HG03280 (cell line): ENCODE measurements around the gene GALNT2.

Source experiments
- ATAC-seq: cut with Tn5 transposase; IDR thresholded peaks from one replicate; pipeline ENCODE4 v1.9.1; 2021; ENCODE audit warnings: mild to moderate bottlenecking, moderate library complexity; ENCODE audit not compliant: unreplicated experiment

Gene GALNT2

DNA sequence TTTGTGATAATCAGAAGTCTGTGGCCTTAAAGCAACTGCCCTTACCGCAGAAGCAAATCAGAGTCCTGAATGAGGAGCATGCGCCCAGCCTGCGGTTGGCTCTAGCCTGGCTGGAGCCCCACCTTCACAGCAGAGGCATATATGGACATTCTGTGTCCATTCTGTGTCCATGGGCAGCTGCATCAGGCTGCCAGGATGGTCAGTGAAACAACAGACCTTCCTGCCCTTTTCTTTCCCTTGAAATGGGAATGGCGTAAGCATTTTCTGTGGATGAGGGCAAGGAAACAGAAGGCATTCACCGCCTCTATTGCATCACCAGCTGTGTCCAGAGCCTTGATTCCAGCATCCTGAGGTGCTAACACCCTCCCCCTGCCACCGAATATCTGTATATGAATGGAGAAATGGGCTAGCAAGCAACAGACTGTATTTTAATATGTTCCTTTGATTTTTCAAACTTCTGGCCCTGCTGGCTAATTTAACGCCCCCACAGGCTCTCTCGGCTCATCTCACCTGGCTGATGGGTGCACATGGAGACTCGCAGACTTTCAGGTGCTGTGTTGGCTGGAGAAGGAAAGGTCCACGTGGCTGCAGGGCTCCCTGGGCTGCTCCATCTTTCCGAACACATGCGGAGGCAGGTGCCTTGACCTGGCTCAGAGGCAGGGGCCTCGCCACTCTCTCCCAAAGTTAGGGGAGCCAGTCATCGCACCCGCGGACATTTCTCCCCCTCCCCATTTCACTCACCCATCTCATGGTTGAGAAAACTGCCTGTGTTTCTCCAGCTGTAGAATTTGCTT, 159.2 kb downstream of the GALNT2 start:
- ATAC-seq = no peak

DNA sequence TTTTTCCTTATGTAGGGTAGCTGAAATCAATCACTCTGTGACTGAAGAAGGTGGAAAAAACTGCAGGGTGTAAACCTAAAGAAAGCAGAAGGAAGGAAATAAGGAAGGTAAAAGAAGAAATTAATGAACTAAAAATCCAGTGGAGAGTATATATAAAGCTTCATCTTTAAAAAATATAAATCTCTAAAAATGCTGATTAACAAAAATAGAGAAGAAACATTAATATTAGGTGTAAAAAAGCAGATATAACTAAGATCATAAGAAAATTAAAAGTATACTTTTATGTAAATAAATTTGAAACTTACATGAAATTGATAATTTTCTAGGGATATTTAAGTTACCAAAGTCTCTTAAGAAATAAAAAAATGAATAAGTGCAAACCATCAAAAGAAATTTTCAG, 159.8 kb downstream of the GALNT2 start:
- ATAC-seq = no peak

DNA sequence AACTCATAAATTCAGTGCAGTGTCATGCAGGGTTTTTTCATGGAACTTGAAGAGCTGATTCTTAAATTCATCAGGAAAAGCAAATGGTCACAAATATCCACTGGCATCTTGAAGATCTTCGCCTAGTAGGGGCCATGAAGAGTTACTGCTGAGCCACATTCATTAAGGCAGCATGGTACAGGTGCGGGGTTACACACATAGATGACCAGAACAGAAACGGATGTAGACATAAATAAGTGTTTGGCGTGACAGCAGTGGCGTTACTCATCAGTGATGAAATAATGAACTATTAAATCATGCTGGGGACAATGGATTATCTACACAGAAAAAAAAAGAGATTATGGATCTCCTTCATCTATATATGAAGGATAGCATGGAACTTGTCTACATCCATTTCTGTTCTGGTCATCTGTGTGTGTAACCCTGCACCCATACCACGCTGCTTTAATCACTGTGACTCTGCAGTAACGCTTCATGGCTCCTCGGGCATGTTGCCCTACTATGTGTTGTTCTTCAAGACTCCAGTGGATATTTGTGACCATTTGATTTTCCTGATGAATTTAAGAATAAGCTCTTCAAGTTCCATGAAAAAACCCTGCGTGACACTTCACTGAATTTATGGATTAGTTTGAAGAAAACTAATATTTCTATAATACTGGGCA, 161.3 kb downstream of the GALNT2 start:
- no peak for ATAC-seq

DNA sequence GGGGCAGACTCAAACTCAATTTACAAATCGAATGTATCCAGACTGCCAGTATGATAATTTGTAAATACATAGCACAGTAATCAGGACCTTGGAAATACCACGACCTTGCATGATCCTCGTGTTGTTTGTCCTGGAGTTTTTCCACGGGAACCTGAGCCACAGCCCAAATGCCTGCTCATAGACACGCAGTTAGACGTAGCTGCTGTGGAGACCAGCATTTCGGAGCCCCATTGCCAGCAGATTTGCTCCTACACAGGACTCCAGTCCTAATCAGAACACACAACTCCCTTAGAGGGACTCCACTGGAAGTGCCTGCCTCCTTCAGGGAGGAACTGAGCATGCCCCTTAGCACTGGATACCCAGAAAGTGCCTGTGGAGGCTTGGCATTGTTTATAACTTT, 163.2 kb downstream of the GALNT2 start:
- ATAC-seq = no peak

DNA sequence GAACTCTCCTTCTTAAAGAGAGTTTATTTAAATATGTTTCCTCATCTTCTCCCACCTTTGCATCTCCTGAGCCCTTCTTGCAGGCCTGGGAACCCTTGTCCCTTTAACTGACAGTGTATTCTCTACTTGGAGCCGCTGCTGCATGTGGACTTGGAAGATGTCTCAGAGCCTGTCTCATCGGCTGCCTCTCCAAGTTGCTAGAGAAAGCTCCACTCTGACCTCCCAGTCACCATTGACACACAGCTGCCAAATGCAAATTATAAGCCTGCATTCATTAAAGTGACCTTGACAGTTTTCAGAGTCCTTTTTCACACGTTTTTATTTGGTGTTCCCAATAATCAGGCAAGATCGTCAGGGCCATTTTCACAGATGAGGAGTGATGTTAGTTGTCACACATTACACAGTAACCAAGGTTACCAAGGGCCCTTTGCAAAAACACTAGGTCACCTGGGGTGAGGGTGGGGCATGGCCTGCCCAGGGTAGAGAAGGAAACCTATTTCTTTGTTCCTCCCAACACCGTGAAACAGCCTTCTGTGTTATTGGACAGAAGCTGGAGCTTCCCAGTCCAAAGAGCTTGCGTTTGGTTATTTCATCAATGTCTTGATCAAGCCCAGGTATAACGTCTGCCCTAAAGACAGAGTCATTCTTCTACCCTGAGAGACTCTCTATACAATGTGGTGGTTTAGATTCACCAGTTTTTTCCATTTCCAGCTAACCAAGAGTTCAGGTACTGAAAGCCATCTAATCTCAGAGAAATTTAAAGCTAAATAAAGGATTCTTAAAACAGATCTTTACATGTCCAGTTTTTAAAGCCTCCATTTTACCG, 164.1 kb downstream of the GALNT2 start:
- no peak for ATAC-seq

DNA sequence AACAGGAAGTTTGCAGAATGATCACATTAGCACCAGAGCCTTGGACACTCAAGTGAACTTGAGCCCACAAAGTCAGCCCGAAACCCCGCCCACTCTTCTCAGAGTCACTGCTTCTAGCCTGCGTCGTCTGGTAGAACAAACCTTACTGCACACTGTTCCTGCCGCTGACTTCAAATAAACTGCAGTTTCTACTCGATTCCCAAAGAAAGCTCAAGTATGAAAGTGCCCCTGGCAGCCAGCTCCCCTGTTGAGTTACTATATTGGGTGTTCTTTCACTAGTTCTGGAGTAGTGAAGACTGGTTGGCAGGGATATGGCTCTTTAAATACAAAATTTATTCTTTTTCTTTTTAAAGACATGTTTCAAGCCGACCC, 164.7 kb downstream of the GALNT2 start:
- ATAC-seq = no peak

DNA sequence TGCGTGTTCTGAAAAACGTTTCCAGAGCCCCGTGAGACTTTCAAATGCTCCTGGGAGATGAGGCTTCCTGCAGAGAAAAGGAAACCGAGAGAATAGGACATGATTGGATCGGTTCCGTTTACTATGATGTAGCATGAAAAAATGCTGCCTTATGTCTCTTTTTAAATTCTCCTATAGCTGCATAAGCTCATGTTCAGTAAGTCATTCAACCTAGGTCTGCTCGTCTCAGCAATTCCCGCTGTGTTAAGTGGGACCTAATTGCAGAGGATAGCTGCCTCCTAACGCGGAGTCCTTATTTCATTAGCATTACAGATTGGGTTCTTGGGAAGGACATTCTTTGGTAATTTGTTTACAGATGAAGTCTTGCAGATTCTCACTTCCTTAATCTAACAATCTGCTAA, 165.3 kb downstream of the GALNT2 start:
- ATAC-seq = no peak

DNA sequence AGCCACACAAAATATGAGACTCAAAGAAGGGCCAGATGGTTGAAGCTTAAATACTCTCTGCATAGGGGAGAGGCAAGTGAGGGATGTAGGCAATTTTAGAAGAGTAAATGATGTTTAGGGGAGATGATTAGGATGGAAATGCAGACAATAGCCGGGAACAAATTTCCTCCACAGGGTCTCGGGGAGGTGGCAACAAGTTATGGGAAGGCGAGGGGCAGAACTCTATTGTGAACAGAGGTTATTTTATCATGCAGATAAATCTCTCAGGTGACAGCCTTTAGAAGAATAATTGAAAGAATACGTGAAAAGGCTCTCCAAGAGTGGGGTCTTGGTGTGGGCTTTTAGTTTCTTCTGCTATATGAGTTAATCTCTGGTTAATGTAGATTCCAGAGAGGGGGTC, 166.7 kb downstream of the GALNT2 start:
- ATAC-seq = no peak

DNA sequence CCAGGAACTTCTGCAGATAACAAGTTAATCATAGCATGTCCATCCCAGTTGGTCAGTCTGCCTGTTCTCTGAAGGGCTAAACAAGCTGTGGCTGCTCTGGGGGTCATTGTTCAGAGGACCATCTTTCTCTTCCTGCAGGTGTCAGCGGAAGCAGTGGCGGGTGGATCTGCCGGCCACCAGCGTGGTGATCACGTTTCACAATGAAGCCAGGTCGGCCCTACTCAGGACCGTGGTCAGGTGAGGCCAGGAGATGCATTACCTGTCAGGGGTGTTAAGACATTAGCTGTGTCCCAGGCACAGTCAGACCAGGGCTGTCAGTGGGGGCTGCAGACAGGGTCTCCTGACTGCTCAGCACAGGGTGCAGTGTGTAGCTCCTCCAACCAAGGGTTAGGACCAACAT, 168.8 kb downstream of the GALNT2 start:
- no peak for ATAC-seq

DNA sequence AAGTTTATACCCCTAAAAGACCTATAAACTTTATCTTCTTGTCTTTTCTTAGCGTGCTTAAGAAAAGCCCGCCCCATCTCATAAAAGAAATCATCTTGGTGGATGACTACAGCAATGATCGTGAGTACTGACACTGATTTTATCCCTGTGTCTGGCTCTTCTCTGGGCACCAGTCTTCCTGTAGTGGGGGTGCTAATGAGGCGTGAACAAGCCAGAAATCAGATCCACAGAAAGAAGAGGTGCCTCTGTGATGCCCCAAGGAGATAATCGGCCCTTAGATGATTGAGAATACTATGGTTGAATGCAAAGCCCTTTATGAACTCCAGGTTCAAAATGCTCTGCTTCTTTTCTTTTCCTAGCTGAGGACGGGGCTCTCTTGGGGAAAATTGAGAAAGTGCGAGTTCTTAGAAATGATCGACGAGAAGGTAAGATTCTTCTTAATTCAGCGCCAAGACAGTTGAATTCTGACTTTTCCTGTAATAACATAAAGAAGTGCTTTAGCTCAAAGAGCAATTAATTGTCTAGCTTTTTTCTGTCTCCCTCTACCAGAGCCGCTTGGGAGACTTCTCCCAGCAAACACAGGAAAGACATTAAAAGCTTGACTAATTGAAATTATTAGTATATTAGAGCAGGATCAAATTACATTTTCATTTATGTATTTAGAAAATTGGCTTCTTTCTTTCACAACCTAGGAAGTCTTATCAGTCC, 169.4 kb downstream of the GALNT2 start:
- ATAC-seq = no peak

DNA sequence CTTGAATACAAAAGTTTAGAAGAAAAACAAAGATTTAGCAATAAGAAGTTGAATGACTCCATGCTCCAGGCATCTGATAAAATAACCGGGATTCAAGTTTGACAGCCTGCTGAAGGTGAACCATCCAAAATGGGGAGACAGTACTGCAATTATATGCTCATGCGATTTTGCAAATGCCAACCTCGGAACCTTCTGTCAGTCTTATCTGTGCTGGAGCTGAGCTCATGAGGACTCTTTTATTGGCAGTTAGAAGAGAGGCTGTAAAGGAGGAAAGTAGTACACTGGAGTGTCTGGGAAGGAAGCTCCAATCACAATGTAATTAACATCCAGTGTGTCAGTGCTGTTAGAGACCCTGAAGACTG, 170.0 kb downstream of the GALNT2 start:
- no peak for ATAC-seq

DNA sequence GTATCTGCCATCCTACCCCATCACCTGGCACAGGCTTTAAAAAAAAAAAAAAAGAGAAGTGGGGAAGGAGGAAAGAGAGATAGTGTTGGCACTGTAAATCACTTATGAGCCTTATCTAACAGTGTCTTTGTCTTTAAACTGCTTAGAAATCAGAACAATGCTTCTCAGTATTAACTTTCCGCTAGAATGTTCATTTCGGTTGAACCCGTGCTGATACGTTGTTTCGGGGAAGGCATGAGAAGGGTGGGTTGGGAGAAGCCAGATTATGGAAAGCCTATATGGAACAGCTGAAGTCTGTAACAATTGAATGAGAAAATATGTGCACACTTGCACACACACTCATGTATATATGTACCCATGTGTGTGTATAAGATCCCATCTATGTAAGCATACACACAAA, 170.8 kb downstream of the GALNT2 start:
- no peak for ATAC-seq

DNA sequence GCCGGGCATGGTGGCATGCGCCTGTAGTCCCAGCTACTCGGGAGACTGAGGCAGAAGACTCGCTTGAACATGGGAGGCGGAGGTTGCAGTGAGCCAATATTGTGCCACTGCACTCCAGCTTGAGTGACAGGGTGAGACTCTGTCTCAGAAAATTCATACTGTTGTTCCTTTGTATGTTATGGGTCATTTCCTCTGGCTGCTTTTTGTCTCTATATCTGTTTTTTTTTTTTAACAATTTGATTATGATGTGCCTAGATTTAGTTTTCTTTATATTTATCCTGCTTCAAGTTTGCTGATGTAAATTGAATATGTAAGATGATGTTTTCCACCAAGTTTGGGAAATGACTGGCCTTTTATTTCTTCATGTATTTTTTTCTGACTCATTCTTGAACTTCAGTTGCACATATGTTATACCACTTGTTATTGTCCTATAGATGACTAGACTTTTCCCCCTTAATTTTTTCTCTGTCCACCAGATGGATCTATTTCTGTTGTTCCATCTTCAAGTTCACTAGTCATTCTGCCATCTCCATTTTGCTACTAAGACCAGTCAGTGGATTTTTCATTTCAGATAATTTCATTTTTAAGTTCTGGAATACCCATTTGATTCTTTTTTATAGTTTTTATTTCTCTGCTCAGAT, 173.5 kb downstream of the GALNT2 start:
- no peak for ATAC-seq

DNA sequence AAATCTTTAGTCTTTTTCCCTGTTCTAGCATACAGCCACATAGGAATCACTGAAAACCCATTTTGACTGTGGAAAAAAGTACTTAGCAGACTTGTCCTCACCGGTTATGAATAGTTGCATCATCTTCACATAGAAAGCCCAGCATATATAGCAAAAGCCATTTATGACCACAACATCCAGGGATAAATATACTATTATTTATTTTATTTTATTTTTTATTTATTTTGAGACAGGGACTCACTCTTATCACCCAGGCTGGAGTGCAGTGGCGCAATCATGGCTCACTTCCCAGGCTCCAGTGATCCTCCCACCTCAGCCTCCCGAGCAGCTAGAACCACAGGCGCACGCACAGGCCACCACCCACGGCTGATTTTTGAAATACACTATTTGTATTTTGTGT, 175.3 kb downstream of the GALNT2 start:
- ATAC-seq = no peak

DNA sequence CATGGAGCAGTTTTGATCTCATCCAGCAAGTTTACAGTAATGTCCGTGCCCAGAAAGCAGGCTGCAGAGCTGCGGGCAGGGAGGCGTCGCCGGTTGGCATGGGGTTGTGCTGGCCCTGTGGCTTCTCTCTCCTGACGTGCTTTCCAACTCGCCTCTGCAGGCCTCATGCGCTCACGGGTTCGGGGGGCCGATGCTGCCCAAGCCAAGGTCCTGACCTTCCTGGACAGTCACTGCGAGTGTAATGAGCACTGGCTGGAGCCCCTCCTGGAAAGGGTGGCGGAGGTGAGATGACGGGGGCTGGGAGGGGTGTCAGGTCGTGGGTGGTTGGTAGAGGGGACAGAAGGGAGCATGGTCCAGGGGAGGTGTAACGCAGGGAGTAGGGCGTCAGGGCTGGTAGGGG, 176.1 kb downstream of the GALNT2 start:
- ATAC-seq = no peak

DNA sequence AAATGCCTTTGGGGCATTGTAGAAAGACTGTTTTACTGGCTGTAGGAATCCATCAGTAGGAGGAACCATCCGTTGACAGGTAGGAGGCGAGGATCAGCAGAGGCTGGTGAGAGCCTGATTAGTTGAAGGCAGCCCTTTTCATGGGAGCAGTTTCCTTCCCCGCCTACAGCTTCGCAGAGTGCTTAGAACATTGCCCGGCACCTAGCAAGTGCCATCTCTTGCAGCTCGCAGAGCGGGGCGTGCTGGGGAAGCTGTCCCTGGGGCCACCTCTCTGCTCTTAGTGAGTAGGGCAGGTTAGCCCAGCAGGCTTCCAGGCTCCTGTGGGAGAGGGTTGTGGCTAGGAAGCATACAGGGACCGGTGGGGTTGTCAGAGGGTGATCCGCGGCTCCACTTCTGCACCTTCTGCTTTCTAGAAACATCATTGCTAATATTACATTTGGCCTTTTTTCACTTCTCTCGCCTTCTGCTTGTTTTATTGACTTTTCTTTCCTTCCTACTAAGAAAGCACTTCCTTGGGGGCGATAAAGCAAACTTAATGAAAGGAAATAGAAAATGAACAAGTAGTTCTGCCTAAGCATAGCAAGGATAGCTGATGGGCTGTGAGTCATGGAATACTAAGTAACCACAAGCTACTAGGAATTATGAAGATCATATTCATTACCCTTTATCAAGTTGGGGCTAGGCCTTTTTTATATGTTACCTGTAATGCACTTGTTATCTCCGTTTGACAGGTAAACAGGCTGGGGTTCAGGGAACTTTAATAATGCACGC, 176.7 kb downstream of the GALNT2 start:
- ATAC-seq = no peak

DNA sequence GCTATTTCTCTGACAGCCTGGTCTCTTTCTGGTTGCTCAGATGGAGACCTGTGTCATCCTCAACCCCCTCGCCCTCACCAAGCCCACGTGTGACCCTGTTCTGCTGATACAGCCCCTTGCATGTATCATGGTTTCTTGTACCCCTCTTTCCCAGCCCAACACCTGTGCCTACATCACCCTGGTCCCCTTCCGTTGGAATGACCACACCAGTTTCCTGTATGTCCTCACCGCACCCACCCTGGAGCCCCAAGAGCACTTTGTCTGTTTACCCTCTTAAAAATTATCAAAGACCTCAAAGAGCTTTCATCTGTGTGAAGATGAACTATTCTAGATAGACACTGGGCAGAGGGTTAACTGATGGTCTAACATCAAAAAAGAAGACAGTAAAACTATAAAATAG, 179.5 kb downstream of the GALNT2 start:
- no peak for ATAC-seq

DNA sequence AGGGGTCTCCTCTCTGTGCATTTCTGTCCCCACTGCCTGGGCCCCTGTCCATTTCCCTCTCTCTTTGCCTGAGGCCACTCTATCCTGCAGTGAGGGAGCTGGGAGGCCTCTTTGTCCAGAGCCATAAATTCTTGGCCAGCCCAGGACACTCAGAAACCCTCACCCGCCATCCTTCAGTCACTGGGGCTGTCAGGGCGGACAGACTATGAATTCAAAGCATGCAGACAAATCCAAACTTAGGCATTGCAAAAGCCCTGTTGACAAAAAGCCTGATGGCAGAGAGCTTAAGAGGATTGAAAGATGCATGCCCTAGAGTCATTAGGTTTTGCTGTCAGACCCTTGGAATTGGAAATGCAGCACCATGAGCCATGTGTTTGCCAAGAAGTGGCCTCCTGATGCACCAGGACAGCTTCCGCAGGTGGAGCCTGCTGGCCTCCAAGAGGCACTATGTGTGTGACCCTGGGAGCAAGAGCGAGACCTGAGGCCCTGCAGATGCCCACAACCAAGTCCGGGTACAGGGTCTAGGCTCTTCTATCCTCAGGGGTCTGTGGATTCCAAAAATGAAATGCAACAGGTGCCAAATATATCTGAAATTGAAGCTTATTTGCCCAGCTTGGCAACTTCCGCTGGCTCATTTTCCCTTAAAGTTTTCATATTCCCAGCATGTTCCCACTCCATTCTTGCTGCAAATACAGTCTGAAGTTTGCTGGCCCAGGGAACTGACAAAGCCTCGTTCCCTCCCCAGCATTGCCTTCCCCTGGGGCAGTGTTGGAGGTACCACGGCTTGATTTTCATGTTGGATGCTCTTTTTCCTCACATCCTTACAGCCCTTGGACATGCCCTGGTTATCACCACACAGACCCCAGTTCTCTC, 181.2 kb downstream of the GALNT2 start:
- ATAC-seq = no peak

DNA sequence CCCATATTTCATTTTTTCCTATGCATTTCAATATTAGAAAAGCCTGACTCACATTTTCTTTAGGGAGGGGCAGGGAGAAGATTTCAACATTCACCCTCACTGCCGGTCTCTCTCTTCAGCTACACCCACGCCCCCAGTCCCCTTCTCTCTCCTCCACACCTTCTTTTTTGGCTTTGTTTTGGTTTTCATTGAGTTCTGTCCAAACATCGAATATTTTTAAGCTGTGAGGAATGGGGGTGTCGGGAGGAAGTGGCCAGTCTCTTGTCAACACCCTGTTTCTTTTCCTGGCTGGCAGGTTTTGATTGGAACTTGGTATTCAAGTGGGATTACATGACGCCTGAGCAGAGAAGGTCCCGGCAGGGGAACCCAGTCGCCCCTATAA, 181.8 kb downstream of the GALNT2 start:
- no peak for ATAC-seq
